ENCODE measurements around the gene FTSJ3. TPM values are rescaled to one million over a fixed set of nuclear protein-coding genes. Genes with fewer than 3 reads are reported as not detected.
"Not testable (repeated sequence)": the region's sequence is repeated elsewhere in the genome, so short reads cannot be mapped to it uniquely, and the experiment has no call there.

FTSJ3 gene
- total RNA-seq, 1 donor from 2014 or later = 39.4 TPM

- H3K4me3 ChIP-seq = peak overlapping the region; percentile 39
- H3K27ac ChIP-seq = peak overlapping the region; percentile 67
- TF ChIP-seq CTCF (IDR thresholded peaks at IDR 0.05) = peak; percentile 62
These were observed 21.6 kb upstream of the FTSJ3 start for GRCh38 chr17:63848834-63849689.

GRCh38 chr17:63847525-63848249 is 20.2 kb upstream of the FTSJ3 start:
- intact Hi-C loops (cut with DNase I) = no loop called here
- no peaks in the 10 kb centered on the region for H3K36me3 ChIP-seq
- H3K27ac ChIP-seq = no peak overlapping the region
- no peak for TF ChIP-seq CTCF (IDR thresholded peaks at IDR 0.05)
- no peaks in the 10 kb centered on the region for H3K9me3 ChIP-seq
- no peak overlapping the region for H3K4me3 ChIP-seq
- DNase-seq = no peak
- ATAC-seq = no peak
- peaks cover 3% of the 10 kb centered on the region for H3K4me1 ChIP-seq
- no peaks in the 10 kb centered on the region for H3K27me3 ChIP-seq

More at GRCh38 chr17:63848834-63849689, 21.6 kb upstream of the FTSJ3 start:
- peaks cover 3% of the 10 kb centered on the region for H3K4me1 ChIP-seq
- no peaks in the 10 kb centered on the region for H3K27me3 ChIP-seq
- no peaks in the 10 kb centered on the region for H3K9me3 ChIP-seq
- intact Hi-C loops (cut with DNase I) = no loop called here
- ATAC-seq (peak; percentile 98), DNase-seq (peak; percentile 96)
- H3K36me3 ChIP-seq = no peaks in the 10 kb centered on the region

- Histone ChIP-seq H3K4me1 (peaks cover 15% of the 10 kb centered on the region), H3K9me3 (no peaks in the 10 kb centered on the region), H3K27me3 (no peaks in the 10 kb centered on the region), H3K4me3 (no peak overlapping the region), H3K27ac (no peak overlapping the region), H3K36me3 (no peaks in the 10 kb centered on the region)
- no peak for TF ChIP-seq CTCF (IDR thresholded peaks at IDR 0.05)
- intact Hi-C loops (cut with DNase I) = no loop called here
- ATAC-seq (no peak), DNase-seq (no peak)
These were observed 18.0 kb upstream of the FTSJ3 start for GRCh38 chr17:63845509-63845908.

- TF ChIP-seq CTCF (IDR thresholded peaks at IDR 0.05) = no peak
- peaks cover 29% of the 10 kb centered on the region for H3K4me1 ChIP-seq
- ATAC-seq = no peak
- no peaks in the 10 kb centered on the region for H3K9me3 ChIP-seq
- H3K27me3 ChIP-seq = no peaks in the 10 kb centered on the region
- intact Hi-C loops (cut with DNase I) = no loop called here
- H3K27ac ChIP-seq = peak overlapping the region; percentile 94
- no peak for DNase-seq
- no peaks in the 10 kb centered on the region for H3K36me3 ChIP-seq
- H3K4me3 ChIP-seq = peak overlapping the region; percentile 88
These were observed 16.6 kb upstream of the FTSJ3 start for GRCh38 chr17:63843910-63844677.

- H3K4me3 ChIP-seq = peak overlapping the region; percentile 88
- DNase-seq; H3K9me3 ChIP-seq; ATAC-seq; intact Hi-C loops (cut with DNase I); H3K27me3 ChIP-seq; H3K36me3 ChIP-seq: not testable (repeated sequence)
- peaks cover 33% of the 10 kb centered on the region for H3K4me1 ChIP-seq
- H3K27ac ChIP-seq = peak overlapping the region; percentile 94
These were observed 16.0 kb upstream of the FTSJ3 start for GRCh38 chr17:63843387-63843888.

All from upper lobe of right lung (tissue), 1 donor.